ENCODE measurements around the gene AGBL4. TPM values are rescaled to one million over a fixed set of nuclear protein-coding genes. Genes with fewer than 3 reads are reported as not detected.

The AGBL4 gene
- total and polyA plus RNA-seq, 9 of the 15 experiments (the other 6 are each of a cell fraction or from before 2014, with no cell fraction given) = 0.11 TPM; not detected in 7

DNA sequence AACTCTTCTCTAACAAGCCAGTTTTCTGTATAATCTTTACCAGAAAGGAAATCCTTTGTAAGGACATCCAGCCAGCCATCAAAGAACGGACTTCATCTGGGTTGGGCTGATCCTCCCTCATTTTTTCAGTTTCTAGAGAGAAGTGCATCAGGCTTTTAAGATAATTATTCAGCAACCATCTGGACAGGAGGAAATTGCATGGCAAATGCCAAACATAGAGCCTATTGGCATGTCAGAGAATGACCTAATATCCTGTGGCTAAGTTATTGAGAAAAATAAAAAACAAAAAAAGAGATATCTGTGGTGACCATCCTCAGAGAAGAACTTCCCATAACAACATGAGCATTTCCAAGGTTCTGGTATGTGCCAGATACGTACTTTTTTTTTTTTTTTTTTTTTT, 1172.1 kb downstream of the AGBL4 start (continued):
- TF ChIP-seq TEAD2 (tag; IDR thresholded peaks at IDR 0.05) = no peak

DNA sequence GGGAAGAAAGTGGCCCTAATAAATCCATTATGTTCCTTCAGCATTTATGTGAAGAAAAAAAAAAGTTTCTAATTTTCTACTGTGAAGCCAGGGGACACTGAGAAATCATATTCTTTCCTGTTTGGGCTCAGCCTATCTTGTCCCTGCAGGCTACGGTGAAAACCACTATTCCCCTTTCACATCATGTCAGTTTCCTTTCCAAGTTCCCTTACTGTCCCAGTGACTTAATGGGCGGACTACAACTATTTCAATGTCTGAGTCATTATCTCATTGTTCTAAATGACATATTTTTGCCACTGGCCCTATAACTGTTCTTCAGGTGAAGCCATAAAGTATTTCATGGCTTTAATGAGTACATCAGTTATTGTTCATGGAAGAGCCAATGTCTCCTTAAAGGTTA, 1175.7 kb downstream of the AGBL4 start:
- no peaks in the 10 kb centered on the region for H3K36me3 ChIP-seq (ENCODE audit: control insufficient read depth, insufficient read depth, low read length)
- ChIA-PET CTCF (ENCODE audit: low intra/inter-chr PET ratio) (no interaction called here), POLR2A (no interaction called here)
- H3K9me1 ChIP-seq (ENCODE audit: control insufficient read depth, insufficient read depth, low read length) = no peaks in the 10 kb centered on the region
- H3K79me2 ChIP-seq (ENCODE audit: control insufficient read depth, insufficient read depth, low read length) = no peaks in the 10 kb centered on the region
- H3K9ac ChIP-seq (ENCODE audit: insufficient read depth in 1 of 2, low read depth in 2 of 2, low read length in 2 of 2) = no peak overlapping the region
- ATAC-seq (no peak), DNase-seq (ENCODE audit: extremely low read depth in 1 of 4, low spot score in 3 of 4) (no peak), FAIRE-seq (no peak)
- H3K4me1 ChIP-seq (replicated peaks in 1 of 2; ENCODE audit: control insufficient read depth in 2 of 2, insufficient read depth in 2 of 2, low read length in 2 of 2) = no peaks in the 10 kb centered on the region
- no TSS peak for BruUV-seq (replicated peaks)
- no peaks in the 10 kb centered on the region for H3K27me3 ChIP-seq (ENCODE audit: control insufficient read depth in 2 of 2, insufficient read depth in 2 of 2, low read length in 2 of 2)
- H3K4me2 ChIP-seq (ENCODE audit: insufficient read depth, low read length) = no peak overlapping the region
- intact Hi-C loops (cut with micrococcal nuclease) = no loop called here
- 3% methylated on average over 2 of the region's 2 CpGs for WGBS (ENCODE audit: insufficient coverage, low coverage, missing lambda C conversion rate)
- no peak overlapping the region for H3K27ac ChIP-seq (ENCODE audit: extremely low read depth, low read depth, low read length)
- in situ Hi-C loops (cut with MboI) = no loop called here
- no peaks in the 10 kb centered on the region for H4K20me1 ChIP-seq (replicated peaks; ENCODE audit: control insufficient read depth, insufficient read depth, low read length)
- H2AFZ ChIP-seq (ENCODE audit: low read depth, low read length) = no peak overlapping the region
- H3K9me3 ChIP-seq (replicated peaks; ENCODE audit: control insufficient read depth, insufficient read depth, low read depth, low read length) = no peaks in the 10 kb centered on the region
- H3K4me3 ChIP-seq = no peak overlapping the region
- no peak for TF ChIP-seq ETV5 (CRISPR knock-in tag; IDR thresholded peaks at IDR 0.05; ENCODE audit: low read depth)
- TF ChIP-seq E2F8 (IDR thresholded peaks at IDR 0.05; ENCODE audit: low read depth, partially characterized antibody) = no peak
- TF ChIP-seq ZNF311 (CRISPR knock-in tag; IDR thresholded peaks at IDR 0.05) = no peak
- no peak for TF ChIP-seq CBX3 (IDR thresholded peaks at IDR 0.05; ENCODE audit: borderline replicate concordance in 1 of 2, low read length in 2 of 2)
- no peak for TF ChIP-seq ZFPM2 (CRISPR knock-in tag; IDR thresholded peaks at IDR 0.05)
- TF ChIP-seq ZNF121 (CRISPR knock-in tag; conservative IDR thresholded peaks at IDR 0.05) = no peak
- TF ChIP-seq CTCF (IDR thresholded peaks at IDR 0.05 in 2 of 3, conservative IDR thresholded peaks at IDR 0.05 in 1 of 3; ENCODE audit: insufficient read depth in 2 of 3, low read depth in 1 of 3, low read length in 3 of 3) = no peak
- no peak for TF ChIP-seq MTA3 (IDR thresholded peaks at IDR 0.05; ENCODE audit: borderline replicate concordance)
- no peak for TF ChIP-seq MLX (CRISPR knock-in tag; conservative IDR thresholded peaks at IDR 0.05)
- TF ChIP-seq CBX5 (IDR thresholded peaks at IDR 0.05; ENCODE audit: borderline replicate concordance, low read depth) = no peak
- TF ChIP-seq CHAMP1 (IDR thresholded peaks at IDR 0.05) = no peak
